Measurements from ENCODE around the gene JHY.

Gene JHY

GRCh38 chr11:122872046-122872445 lies 10.5 kb upstream of the JHY start:
- no peak for DNase-seq

GRCh38 chr11:122874991-122875390 lies 7.6 kb upstream of the JHY start:
- no peak for DNase-seq

DNA sequence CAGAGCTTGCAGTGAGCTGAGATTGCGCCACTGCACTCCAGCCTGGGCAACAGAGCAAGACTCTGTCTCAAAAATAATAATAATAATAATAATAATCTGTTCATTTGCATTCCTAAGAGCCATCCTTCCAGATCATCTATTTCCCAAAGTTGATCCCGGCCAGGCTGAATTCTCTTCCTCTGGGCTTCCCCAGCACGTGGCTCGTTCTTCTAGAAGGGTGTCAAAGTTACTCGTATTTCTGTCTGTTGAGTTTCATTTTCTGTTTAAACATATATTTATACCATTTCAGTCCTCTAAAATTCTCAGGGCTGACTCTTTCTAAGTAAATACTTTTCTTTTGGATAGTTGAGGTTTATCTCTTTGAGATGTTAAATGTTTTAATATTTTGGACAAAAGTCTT lies 4.8 kb upstream of the JHY start:
- DNase-seq: no peak

- DNase-seq: no peak
Measured at GRCh38 chr11:122879785-122880184, 2.8 kb upstream of the JHY start.

DNA sequence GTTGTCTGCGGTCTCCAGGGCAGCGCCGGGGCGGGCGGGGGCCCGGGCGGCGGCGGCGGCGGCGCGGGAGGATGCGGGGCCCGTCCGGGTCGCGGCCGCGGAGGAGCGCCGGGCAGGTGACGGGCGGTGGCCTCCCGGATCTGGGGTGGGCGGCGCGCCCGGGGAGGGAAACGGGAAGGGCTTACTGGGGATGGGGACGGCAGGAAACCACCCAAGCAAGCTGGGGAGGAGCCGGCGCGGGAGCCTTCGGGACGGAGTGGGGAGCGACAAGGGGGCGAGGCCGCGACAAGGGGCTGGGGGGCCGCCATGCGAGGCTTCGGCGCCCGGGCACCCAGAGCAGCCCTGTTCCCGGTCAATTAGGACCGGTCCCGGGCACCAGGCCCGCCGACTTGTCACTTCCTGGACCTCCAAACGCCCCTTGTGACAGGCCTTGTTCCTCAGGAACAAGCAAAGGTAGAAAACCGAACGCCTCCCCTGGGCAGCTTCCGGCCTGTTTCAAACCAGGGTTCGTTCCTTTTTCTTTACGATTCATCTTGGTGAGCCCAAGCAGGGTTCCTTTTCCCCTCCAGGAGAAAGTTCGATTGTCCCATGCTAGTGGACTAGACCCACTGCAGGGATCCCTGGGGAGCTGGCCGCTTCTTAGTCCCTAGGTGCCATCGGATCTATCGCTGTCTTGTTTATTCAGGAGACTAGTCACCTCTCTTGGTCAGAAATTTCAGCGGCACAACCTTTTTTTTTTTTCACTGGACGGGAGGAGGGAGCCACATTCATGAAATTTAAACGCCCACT lies 492 bp downstream of the JHY start:
- peak; percentile 65 for DNase-seq

DNA sequence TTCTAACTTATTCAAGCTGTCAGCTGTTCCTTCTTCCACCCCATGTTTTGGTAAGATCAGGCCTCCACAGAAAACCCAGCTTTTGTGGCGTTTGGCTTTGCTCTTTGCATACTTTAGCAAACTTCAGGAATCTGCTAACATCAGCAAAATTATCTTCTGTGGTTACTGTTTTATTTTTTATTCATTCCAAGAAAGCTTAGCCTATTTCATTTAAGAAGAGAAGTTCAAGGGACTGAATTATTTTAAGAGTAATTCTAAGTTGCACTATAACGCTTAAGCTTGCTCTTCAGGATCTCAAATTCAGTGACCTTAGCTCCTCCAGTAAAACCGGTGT lies 1.1 kb downstream of the JHY start:
- no peak for DNase-seq

DNA sequence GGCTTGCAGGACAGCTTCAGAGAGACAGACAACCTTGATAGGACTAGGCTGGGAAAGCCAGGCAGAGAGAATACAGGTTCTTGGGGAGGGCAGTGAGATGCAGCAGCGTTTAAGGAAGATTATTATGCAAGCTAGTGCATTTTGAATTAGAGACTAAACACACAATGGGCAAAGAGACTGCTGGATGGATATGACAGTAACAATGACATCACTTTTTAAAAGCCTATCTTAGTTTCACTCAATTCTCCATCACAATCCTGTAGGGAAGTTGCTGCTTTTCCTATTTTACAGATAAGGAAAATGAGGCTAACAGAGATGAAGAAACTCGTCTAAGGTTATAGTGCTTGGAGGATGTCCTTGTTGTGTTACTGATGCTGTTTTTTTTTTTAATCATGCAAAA lies 5.6 kb downstream of the JHY start:
- DNase-seq: no peak

GRCh38 chr11:122893131-122893530 lies 10.6 kb downstream of the JHY start:
- no peak for DNase-seq

DNA sequence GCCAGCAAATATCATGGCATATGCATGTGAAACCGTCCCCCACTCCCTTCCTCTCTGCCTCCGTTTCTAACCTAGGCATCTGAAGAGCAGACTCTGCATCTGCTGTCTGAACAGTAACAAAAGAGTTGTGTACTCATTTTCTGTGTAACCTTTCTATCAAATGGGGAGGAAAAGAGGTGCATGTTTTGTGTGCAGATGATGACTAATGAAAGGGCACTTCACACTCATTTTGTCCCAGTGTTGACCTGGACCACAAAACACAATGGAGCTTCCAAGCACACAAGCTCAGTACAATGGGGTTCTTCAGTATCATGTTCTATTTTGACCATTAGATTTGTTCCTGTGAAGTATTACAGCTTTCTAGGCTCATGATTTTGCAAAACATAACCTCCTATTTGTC lies 13.0 kb downstream of the JHY start:
- no peak for DNase-seq

DNA sequence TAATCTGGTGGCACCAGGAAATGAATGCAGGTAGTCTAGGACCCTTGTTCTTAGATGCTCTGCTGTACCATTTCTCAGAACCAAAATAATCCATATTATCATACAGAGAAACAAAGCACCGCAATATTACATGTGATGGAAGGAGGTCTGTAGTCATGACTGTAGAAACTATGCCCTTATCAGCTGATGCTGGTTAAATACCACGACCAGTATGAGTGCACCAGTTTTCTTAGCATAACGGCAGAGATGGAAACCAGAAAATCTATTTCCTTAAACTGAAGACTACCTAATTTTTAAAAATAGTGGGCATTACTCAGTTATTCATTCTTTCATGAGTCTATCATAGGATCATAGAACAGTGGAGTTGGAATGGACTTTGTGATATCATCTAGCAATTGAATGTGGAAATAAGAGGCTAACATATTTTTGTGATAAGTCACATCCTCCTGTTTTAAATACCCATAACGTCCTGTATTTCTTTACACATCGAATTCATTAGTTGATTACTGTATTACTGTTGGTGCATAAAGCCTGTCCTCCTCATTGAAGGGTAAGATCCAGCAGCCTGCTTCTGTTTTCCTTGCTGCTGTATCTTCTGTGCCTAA lies 15.1 kb downstream of the JHY start:
- DNase-seq: no peak

DNA sequence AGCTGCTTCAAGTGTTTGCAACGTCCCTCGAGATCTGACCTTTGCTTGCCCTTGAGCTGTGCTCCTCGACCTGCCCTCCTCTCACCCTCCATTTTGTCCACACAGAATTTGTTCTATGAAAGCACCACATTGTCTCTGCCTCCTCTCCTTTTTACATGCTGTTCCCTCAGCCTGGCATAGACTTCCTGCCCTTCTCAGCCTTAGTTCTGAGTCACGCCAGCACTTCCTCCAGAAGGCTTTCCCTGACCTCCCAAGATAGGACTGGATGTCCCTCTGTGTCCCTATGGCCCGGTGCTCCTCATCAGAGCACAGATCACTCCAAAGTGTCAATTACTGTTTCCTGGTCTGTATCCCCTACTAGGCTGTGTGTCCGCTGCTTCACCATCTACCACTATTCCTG lies 16.2 kb downstream of the JHY start:
- DNase-seq: no peak

GRCh38 chr11:122900587-122901202 lies 18.1 kb downstream of the JHY start:
- DNase-seq: no peak

GRCh38 chr11:122902951-122903350 lies 20.4 kb downstream of the JHY start:
- DNase-seq: no peak

DNA sequence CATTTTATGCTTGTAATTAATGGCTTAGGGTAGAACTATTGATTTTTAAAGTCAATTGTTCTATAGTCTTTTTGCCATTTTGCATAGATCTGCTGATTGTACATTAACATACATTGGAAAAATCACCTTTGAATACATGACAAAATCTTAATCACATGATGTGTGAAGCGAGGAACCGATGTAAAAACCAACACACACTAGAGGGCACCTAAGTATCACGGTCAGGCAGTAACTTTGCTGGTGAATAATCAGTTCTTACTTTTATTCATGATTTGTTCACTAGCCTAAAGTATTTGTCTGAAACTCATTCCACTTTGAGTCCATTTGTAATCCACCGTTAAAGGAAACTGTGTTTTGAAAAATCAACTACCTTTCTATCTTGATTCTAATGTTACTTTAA lies 28.2 kb downstream of the JHY start:
- no peak for DNase-seq

DNA sequence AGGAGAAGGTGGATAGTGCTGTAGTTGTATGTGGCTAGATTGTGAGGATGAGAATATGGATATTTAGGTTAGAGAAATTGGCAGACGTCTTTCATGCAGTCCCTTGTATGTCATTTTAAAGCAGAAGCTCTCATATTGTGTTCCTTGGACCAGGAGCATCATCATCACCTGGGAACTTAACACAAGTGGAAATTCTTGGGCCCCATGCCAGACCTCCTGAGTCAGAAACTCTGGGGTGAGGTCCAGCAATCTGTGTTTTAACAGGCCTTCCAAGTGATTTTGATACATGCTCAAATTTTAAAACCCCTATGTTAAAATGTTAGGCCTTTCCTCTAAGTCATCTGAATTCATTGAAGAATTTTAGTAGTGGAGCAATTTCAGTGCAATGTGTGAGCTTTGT lies 34.8 kb downstream of the JHY start:
- DNase-seq: no peak

DNA sequence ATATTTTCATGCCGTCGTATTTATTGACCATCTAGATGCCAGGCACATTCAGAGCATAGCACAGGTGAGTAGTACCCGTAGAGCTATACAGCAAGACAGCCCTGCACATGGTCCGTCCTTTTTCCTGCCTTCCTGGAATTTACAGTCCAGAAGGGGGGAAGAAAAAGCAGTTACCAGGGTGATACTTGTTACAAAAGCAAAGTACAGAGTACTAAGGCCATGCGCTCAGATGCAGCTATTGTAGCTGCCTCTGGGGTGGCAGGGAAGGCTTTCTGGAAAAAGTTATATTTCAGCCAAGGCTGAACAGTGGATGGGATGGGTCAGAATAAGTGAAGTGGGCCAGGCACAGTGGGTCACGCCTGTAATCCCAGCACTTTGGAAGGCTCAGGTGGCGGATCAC lies 36.2 kb downstream of the JHY start:
- no peak for DNase-seq

- no peak for DNase-seq
Measured at GRCh38 chr11:122920579-122920978, 38.0 kb downstream of the JHY start.

- no peak for DNase-seq
Measured at GRCh38 chr11:122922893-122923292, 40.3 kb downstream of the JHY start.

- no peak for DNase-seq
Measured at GRCh38 chr11:122923302-122923701, 40.7 kb downstream of the JHY start.

DNA sequence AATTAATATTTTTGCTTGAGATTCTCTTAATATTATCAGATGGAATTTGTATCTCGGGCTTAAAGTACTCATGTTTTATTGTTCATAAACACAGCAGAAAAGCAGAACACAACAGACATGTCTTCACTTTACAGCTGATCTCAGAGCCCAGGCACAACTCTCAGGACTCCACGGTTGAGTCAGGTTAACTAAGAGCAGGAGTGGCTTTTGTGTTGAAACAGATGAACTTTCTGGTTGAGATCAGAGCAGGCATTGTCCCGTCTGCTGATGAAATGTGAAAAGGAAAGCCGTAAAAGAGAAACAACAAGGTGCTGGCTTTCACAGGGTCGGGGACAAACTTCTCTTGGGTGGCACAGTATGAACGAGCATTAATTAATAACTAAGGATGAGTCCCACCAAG lies 49.0 kb downstream of the JHY start:
- DNase-seq: no peak

GRCh38 chr11:122933416-122933815 lies 50.9 kb downstream of the JHY start:
- DNase-seq: no peak

- DNase-seq: no peak
Measured at GRCh38 chr11:122937983-122938382, 55.4 kb downstream of the JHY start.

GRCh38 chr11:122938557-122938956 lies 56.0 kb downstream of the JHY start:
- DNase-seq: no peak

GRCh38 chr11:122951211-122951610 lies 68.7 kb downstream of the JHY start:
- DNase-seq: no peak

DNA sequence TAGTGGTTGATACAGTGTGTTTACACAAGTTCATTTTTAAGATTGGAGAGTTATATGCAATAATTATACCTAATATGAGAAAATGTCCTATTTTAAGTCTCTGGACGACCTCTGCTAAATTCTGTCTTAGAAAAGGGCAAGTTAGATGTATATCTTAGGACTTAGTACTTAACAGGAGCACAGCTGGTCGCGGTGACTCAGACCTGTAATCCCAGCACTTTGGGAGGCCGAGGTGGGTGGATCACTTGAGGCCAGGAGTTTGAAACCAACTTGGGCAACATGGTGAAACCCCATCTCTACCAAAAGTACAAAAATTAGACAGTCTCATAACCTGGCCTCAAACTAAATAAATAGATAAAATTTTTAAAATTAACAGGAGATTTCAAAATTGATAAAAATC lies 71.9 kb downstream of the JHY start:
- DNase-seq: no peak
